RWPE2 (cell line): ENCODE data around the gene POMT1.

Source experiments
- ATAC-seq: fragments of 200-7000 bp; cut with Tn5 transposase; 3 replicates; pipeline ENCODE4 v1.9.1; 2021; ENCODE audit warnings: low read depth
- DNase-seq: peaks from one replicate; pipeline ENCODE4 v3.0.0-alpha.2; 2020; ENCODE audit warnings: low spot score
- H3K27ac ChIP-seq: fragments of 450-650 bp; 2 replicates; pipeline ENCODE4 v1.5.1; 2017; ENCODE audit warnings: mild to moderate bottlenecking; ENCODE audit not compliant: poor library complexity, severe bottlenecking
- H3K27me3 ChIP-seq: fragments of 250-450 bp; sonication (Bioruptor Pico); 2 replicates; pipeline ENCODE4 v1.5.1; 2021; ENCODE audit warnings: mild to moderate bottlenecking, moderate library complexity; ENCODE audit not compliant: insufficient read depth, poor library complexity, severe bottlenecking
- H3K36me3 ChIP-seq: fragments of 250-450 bp; sonication (Bioruptor Pico); 2 replicates; pipeline ENCODE4 v1.5.1; 2020; ENCODE audit warnings: low read depth, mild to moderate bottlenecking, moderate library complexity
- H3K4me1 ChIP-seq: fragments of 250-450 bp; sonication (Bioruptor Pico); 2 replicates; pipeline ENCODE4 v1.5.1; 2021; ENCODE audit warnings: mild to moderate bottlenecking, moderate library complexity; ENCODE audit not compliant: insufficient read depth, poor library complexity, severe bottlenecking
- H3K4me3 ChIP-seq: fragments of 250-450 bp; sonication (Bioruptor Pico); 2 replicates; pipeline ENCODE4 v1.5.1; 2021; ENCODE audit warnings: mild to moderate bottlenecking, moderate library complexity; ENCODE audit not compliant: severe bottlenecking
- H3K9me3 ChIP-seq: fragments of 250-450 bp; sonication (Bioruptor Pico); 2 replicates; pipeline ENCODE4 v1.5.1; 2021; ENCODE audit warnings: mild to moderate bottlenecking, moderate library complexity; ENCODE audit not compliant: severe bottlenecking
- CTCF ChIP-seq: fragments of 450-650 bp; IDR thresholded peaks from one replicate; pipeline ENCODE4 v1.5.1; 2017; ENCODE audit warnings: mild to moderate bottlenecking, moderate library complexity; ENCODE audit not compliant: poor library complexity, severe bottlenecking

Gene POMT1

GRCh38 chr9:131487621-131488031 is 15.1 kb upstream of the POMT1 start:
- no peaks in the 10 kb centered on the region for H3K4me1 ChIP-seq
- H3K9me3 ChIP-seq, result no peaks in the 10 kb centered on the region
- DNase-seq (no peak), ATAC-seq (no peak)
- H3K27me3 ChIP-seq, result no peaks in the 10 kb centered on the region
- peaks cover 98% of the 10 kb centered on the region for H3K36me3 ChIP-seq
- no peak overlapping the region for H3K27ac ChIP-seq
- no peak overlapping the region for H3K4me3 ChIP-seq
- no peak for TF ChIP-seq CTCF

GRCh38 chr9:131490514-131490913 is 12.2 kb upstream of the POMT1 start:
- Histone ChIP-seq H3K36me3 (peaks cover 94% of the 10 kb centered on the region), H3K27ac (no peak overlapping the region), H3K27me3 (no peaks in the 10 kb centered on the region), H3K4me1 (no peaks in the 10 kb centered on the region), H3K4me3 (no peak overlapping the region), H3K9me3 (no peaks in the 10 kb centered on the region)
- TF ChIP-seq CTCF, result no peak
- DNase-seq (no peak), ATAC-seq (no peak)

- H3K4me3 ChIP-seq, result no peak overlapping the region
- H3K27me3 ChIP-seq, result no peaks in the 10 kb centered on the region
- DNase-seq (no peak), ATAC-seq (no peak)
- no peaks in the 10 kb centered on the region for H3K9me3 ChIP-seq
- H3K27ac ChIP-seq, result no peak overlapping the region
- no peaks in the 10 kb centered on the region for H3K4me1 ChIP-seq
- no peak for TF ChIP-seq CTCF
- peaks cover 95% of the 10 kb centered on the region for H3K36me3 ChIP-seq
These were observed 11.6 kb upstream of the POMT1 start for GRCh38 chr9:131491001-131491710.

GRCh38 chr9:131492070-131492469 is 10.6 kb upstream of the POMT1 start:
- no peak for TF ChIP-seq CTCF
- ATAC-seq (no peak), DNase-seq (no peak)
- H3K9me3 ChIP-seq, result no peaks in the 10 kb centered on the region
- H3K27ac ChIP-seq, result no peak overlapping the region
- no peaks in the 10 kb centered on the region for H3K27me3 ChIP-seq
- H3K36me3 ChIP-seq, result peaks cover 95% of the 10 kb centered on the region
- H3K4me1 ChIP-seq, result no peaks in the 10 kb centered on the region
- no peak overlapping the region for H3K4me3 ChIP-seq

- no peak overlapping the region for H3K4me3 ChIP-seq
These were observed 8.3 kb upstream of the POMT1 start for GRCh38 chr9:131494296-131494870.

More at GRCh38 chr9:131494296-131494870, 8.3 kb upstream of the POMT1 start:
- TF ChIP-seq CTCF, result no peak
- no peaks in the 10 kb centered on the region for H3K4me1 ChIP-seq
- H3K27me3 ChIP-seq, result no peaks in the 10 kb centered on the region
- DNase-seq (no peak), ATAC-seq (no peak)
- peaks cover 92% of the 10 kb centered on the region for H3K36me3 ChIP-seq
- no peak overlapping the region for H3K27ac ChIP-seq
- H3K9me3 ChIP-seq, result no peaks in the 10 kb centered on the region
